Tracheal epithelial cell (primary cell): ENCODE results near the gene ZNF471. TPM values are rescaled to one million over a fixed set of nuclear protein-coding genes. Genes with fewer than 3 reads are reported as not detected.

Experiments
- total RNA-seq: library from RNA; depleted of rRNA; stranded (reverse); fragments of >200 nt; gene quantifications from 2 replicates; pipeline ENCODE4 v1.2.1, GENCODE V29; 2014

ZNF471 gene
- total RNA-seq, result 0.64 and 2.4 TPM in 2 replicates

GRCh38 chr19:56507446-56508289 lies at the start of gene ZNF471:
Gene ZNF471, plus strand, starts transcription at chr19:56507855. Its CDS starts 3,717 bp downstream, at chr19:56511572.

GRCh38 chr19:56476651-56477428 lies 30.8 kb upstream of the ZNF471 start, which contains the start of gene ZNF667:
Gene ZNF667, minus strand, starts transcription at chr19:56477345. Its CDS starts 14,975 bp downstream, at chr19:56462370.

GRCh38 chr19:56538761-56539263 lies 31.2 kb downstream of the ZNF471 start, which contains the start of gene ZFP28:
Gene ZFP28, plus strand, starts transcription at chr19:56538948. Its CDS starts 71 bp downstream, at chr19:56539019.

GRCh38 chr19:56567274-56568120 lies 59.8 kb downstream of the ZNF471 start, which contains the start of gene ZNF470:
Gene ZNF470, plus strand, starts transcription at chr19:56567468. Its CDS starts 2,844 bp downstream, at chr19:56570312.

Other genes with a start within 250 kb of the ZNF471 start
- gene EDDM13, start 235.1 kb upstream of the ZNF471 start, total RNA-seq, result 0.96 TPM in 1 of 2 replicates, not detected in the other
- 3.2 and 3.4 TPM in 2 replicates for gene ZSCAN5A, start 193.0 kb upstream of the ZNF471 start, total RNA-seq
- gene ZNF582, start 114.3 kb upstream of the ZNF471 start, total RNA-seq, result 1.4 and 7.2 TPM in 2 replicates
- gene ZNF583, start 103.5 kb upstream of the ZNF471 start, total RNA-seq, result 2.6 and 2.7 TPM in 2 replicates
- gene ZNF667, start 30.5 kb upstream of the ZNF471 start, total RNA-seq, result 3.6 and 6.0 TPM in 2 replicates
- 7.5 and 10.1 TPM in 2 replicates for gene ZFP28, start 31.1 kb downstream of the ZNF471 start, total RNA-seq
- 3.2 and 4.1 TPM in 2 replicates for gene ZNF470, start 59.6 kb downstream of the ZNF471 start, total RNA-seq
- 5.3 and 9.4 TPM in 2 replicates for gene ZNF71, start 87.4 kb downstream of the ZNF471 start, total RNA-seq
- gene SMIM17, start 135.3 kb downstream of the ZNF471 start, total RNA-seq, result 0.24 TPM in 1 of 2 replicates, not detected in the other
- gene ZNF835, start 163.9 kb downstream of the ZNF471 start, total RNA-seq, result 0.21 and 0.24 TPM in 2 replicates